ENCODE measurements around the gene TSEN15.
A peak's percentile ranks its signal among the peaks of the same experiment; 100 is the strongest.

Gene TSEN15

DNA sequence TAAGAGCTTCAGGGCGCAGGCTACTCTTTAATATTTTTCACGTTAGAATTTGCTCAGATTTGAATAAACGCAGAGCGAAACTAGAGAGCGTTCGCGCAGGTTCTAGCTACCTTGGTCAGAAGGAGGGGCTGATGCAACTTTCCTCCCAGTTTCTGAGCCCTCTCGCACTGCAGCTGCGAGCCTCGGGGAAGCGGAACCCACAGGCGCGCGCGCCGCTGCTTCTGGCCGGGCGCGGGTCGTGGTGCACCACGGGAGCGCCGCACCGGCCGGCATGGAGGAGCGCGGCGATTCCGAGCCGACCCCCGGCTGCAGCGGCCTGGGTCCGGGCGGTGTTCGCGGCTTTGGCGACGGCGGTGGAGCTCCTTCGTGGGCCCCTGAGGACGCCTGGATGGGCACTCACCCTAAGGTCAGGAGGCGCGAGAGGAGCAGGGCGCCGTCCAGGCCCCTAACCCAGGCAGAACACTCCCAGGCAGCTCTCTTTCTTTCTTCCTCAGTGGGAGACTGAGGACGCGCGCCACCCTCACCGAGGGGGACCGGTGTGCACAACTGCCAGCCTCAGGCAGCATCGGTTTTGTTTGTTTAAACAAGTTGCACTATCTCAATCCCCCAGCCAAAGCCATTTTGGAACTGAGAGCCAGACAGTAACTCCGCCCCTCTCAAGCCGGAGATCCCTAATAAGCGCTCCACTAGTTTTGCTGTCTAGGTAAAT is at the start of gene TSEN15:
Gene TSEN15, plus strand, starts transcription at position 246 of the 709 bp plus-strand sequence. Its CDS starts 26 bp downstream, at position 272.
- peak; percentile 66 to 71 for DNase-seq (ENCODE audit: extremely low read depth in 1 of 2, low read depth in 1 of 2)

GRCh38 chr1:184002071-184002470 is 49.5 kb upstream of the TSEN15 start:
- no peak for DNase-seq (ENCODE audit: extremely low read depth in 1 of 2, low read depth in 1 of 2)

- DNase-seq (ENCODE audit: extremely low read depth in 1 of 2, low read depth in 1 of 2) = no peak
Observed at GRCh38 chr1:184004935-184005334, 46.6 kb upstream of the TSEN15 start.

DNA sequence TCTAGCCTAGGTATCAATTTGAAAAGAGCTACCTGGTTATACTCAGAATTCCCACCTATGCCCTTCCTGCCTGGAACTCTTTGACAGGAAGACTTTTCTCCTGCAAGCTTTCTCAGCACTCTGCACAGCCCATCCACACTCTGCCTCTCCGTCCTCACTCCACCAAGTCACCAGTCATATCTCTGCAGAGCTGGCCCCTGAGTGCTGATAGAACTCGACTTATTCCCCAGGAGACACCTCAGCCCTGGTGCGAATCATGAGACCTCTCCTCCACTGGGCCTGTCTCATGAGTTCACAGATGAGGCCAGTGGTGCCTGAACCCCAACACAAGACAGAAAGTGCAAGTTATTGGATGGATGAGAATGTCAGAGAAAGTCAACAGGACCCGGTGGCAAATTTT is 46.0 kb upstream of the TSEN15 start:
- DNase-seq (ENCODE audit: extremely low read depth in 1 of 2, low read depth in 1 of 2) = no peak

DNA sequence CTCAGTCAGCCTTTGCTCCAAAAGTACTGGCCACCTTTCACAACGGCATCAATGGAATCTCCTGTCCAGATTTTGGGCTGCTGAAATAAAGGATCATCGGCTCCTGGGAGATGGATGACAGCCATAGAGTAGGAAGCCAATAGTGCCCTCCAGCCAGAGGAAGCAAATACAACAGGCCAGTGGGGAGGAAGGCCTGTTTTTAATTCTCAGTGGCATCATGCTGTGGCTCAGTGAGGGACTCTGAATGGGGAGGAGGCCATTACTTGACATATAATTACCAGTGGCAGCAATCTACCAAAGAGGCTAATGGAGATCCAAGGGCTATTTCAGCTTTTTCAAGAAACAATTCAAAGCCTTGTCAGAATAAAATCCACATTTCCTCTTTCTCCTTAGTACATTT is 40.7 kb upstream of the TSEN15 start:
- DNase-seq (ENCODE audit: extremely low read depth in 1 of 2, low read depth in 1 of 2) = no peak

GRCh38 chr1:184012187-184012586 is 39.3 kb upstream of the TSEN15 start:
- no peak for DNase-seq (ENCODE audit: extremely low read depth in 1 of 2, low read depth in 1 of 2)

GRCh38 chr1:184014271-184014670 is 37.3 kb upstream of the TSEN15 start:
- DNase-seq (ENCODE audit: extremely low read depth in 1 of 2, low read depth in 1 of 2) = no peak

DNA sequence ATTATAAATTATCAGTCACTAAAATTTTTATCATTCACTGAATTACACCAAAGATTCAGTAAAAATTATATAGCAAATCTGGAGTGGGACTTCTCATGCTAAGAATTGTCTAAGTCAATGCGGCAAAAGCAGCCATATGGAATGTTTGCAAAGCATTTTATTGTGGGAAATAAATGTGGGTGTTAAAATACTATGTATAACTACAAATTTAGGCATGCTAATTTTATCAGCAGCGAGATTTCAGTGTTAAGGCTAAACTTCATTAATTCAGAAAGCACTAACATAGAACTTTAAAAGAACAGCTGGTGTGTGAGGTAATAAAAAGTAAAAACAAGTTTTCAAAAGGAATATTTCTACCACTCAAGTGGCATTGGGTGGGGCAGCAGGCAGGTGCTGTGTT is 35.4 kb upstream of the TSEN15 start:
- DNase-seq (ENCODE audit: extremely low read depth in 1 of 2, low read depth in 1 of 2) = no peak

- no peak for DNase-seq (ENCODE audit: extremely low read depth in 1 of 2, low read depth in 1 of 2)
Observed at GRCh38 chr1:184017306-184017705, 34.2 kb upstream of the TSEN15 start.

GRCh38 chr1:184018622-184019021 is 32.9 kb upstream of the TSEN15 start:
- DNase-seq (ENCODE audit: extremely low read depth in 1 of 2, low read depth in 1 of 2) = no peak

GRCh38 chr1:184019069-184019468 is 32.5 kb upstream of the TSEN15 start:
- DNase-seq (ENCODE audit: extremely low read depth in 1 of 2, low read depth in 1 of 2) = no peak

DNA sequence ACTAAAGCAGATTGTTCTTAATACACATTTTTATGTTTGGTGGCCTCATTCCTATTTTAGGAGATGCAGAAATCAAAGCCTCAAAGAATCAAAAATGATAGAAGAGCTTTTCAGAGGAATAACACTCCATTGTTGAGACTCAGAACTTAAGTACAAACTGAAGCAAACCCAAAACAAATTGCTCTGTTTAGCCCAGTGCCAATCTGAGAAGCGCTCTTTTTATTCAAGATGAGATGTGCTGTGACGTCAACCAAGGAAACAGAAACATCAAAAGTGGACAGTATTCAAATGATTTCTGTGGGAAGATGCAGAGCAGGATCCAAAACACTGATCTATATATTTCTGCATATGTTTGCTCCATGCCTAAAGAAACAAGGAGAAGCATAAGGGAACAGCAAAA is 32.0 kb upstream of the TSEN15 start:
- no peak for DNase-seq (ENCODE audit: extremely low read depth in 1 of 2, low read depth in 1 of 2)

DNA sequence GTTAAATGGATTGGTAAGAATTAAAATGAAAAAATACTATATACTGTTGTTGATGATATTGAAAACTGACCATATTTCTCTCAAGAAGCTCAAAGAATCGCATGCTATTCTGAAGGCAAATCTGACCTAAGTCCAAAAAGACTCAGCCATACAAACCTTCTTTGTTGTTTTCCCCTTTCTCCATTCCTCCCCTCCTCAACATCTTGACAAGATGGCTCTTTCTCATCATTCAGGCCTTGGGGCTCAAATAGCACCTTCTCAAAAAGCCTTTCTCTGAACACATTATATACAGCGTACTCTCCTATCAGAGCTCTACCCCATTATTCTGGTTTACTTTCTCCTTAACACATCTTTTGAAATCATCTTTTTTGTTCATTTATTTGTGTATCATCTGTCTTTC is 31.2 kb upstream of the TSEN15 start:
- no peak for DNase-seq (ENCODE audit: extremely low read depth in 1 of 2, low read depth in 1 of 2)

GRCh38 chr1:184020855-184021254 is 30.7 kb upstream of the TSEN15 start:
- DNase-seq (ENCODE audit: extremely low read depth in 1 of 2, low read depth in 1 of 2) = no peak

- no peak for DNase-seq (ENCODE audit: extremely low read depth in 1 of 2, low read depth in 1 of 2)
Observed at GRCh38 chr1:184021728-184022127, 29.8 kb upstream of the TSEN15 start.

GRCh38 chr1:184022668-184023067 is 28.9 kb upstream of the TSEN15 start:
- DNase-seq (ENCODE audit: extremely low read depth in 1 of 2, low read depth in 1 of 2) = no peak

DNA sequence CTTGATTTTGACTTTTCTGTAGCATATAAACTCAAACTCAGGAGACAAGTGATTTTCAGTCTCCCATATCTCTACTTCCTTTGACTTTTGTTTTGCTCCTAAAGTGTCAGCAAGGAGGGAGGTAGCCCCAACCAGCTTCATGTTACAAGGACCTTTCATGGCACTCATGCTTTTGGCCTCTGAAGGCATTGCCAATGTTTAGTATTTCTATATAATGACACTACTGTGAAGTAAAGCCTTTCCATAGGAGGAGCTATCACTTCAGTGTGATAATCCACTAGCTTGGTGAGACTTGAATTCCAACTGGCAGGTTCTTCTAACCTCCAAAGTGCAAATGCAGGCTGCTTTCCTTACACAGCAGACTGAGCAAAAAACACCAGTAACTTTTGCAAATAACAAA is 28.4 kb upstream of the TSEN15 start:
- DNase-seq (ENCODE audit: extremely low read depth in 1 of 2, low read depth in 1 of 2) = no peak

- no peak for DNase-seq (ENCODE audit: extremely low read depth in 1 of 2, low read depth in 1 of 2)
Observed at GRCh38 chr1:184025242-184025675, 26.3 kb upstream of the TSEN15 start.

DNA sequence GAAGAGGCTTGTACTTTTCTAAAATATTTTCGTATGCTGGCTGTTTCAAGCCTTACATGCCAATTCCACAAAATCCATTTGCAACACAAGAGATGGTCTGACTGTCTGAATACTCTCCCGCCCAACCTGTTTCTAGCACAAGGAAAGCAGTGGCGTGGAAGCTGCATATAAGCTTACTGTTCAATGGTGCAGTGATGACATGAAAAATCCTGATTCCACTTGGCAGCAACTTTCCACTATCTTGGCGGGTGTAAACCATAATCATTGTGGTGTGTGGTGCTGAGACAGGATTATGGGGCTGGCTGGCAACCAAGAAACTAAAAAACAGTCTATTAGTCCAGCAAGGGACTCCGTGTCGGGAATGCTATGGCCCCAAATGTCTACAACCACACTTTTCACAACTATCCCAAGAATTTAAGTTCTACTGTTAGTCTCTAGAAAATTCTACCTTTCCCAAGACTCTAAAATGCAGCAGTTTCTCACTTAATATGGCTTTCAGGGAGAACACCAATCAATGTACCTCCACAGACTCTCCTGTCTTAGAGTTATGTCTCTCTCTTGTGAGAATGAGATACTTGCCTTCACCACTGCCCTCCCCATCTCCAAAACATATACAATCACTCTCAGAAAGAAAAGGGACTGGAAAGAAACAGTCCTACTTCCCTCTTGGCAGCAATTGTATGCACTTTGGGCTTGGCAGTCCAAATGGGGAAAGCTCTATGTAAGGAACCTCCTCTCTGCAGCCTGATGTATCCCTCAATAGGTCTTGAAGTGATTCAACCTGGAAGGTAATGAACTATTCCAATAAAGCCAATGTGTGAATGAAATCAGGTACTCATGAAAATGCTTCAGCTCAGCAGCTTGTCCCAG is 23.5 kb upstream of the TSEN15 start:
- no peak for DNase-seq (ENCODE audit: extremely low read depth in 1 of 2, low read depth in 1 of 2)

GRCh38 chr1:184028854-184029623 is 22.5 kb upstream of the TSEN15 start:
- DNase-seq (ENCODE audit: extremely low read depth in 1 of 2, low read depth in 1 of 2) = no peak

- DNase-seq (ENCODE audit: extremely low read depth in 1 of 2, low read depth in 1 of 2) = no peak
Observed at GRCh38 chr1:184030433-184031091, 21.0 kb upstream of the TSEN15 start.

Measured in stimulated activated CD8-positive, alpha-beta memory T cell treated with anti-CD3 and anti-CD28 coated beads, Interleukin-7, amount 100 ng/mL, for 48 hours (primary cell).